HG03108 (cell line): ENCODE data around the gene FAM171A1.
"Not testable (repeated sequence)": the region's sequence is repeated elsewhere in the genome, so short reads cannot be mapped to it uniquely, and the experiment has no call there.

Source experiments
- ATAC-seq: cut with Tn5 transposase; IDR thresholded peaks from one replicate; pipeline ENCODE4 v1.9.1; 2021; ENCODE audit warnings: moderate library complexity; ENCODE audit not compliant: unreplicated experiment

FAM171A1 gene

DNA sequence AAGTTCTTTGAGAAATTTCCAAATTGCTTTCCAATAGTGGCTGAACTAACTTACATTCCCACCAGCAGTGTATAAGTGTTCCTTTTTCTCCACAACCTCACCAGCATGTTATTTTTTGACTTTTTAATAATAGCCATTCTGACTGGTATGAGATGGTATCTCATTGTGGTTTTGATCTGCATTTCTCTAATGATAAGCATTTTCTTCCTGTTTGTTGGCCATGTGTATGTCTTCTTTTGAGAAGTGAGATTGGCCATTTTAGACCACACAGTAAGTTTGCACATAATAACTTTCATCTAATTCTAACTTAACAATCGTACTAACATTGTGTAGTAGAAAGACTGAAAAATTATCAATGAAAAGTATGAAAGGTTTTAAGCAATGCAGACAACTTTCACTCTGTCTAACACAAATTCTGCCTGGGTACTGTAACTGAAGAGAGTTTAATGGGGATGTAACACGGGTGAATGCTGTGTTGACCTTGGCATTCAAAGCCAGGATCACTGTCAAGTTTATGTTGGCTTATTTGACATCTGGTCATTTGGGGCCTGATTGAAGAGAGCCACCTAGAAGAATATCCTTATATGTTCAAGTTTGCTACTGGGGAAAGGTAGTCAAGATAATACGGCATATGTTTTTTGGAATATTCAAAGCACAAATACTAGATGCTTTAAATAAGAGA lies 50.4 kb downstream of the FAM171A1 start:
- ATAC-seq: no peak

DNA sequence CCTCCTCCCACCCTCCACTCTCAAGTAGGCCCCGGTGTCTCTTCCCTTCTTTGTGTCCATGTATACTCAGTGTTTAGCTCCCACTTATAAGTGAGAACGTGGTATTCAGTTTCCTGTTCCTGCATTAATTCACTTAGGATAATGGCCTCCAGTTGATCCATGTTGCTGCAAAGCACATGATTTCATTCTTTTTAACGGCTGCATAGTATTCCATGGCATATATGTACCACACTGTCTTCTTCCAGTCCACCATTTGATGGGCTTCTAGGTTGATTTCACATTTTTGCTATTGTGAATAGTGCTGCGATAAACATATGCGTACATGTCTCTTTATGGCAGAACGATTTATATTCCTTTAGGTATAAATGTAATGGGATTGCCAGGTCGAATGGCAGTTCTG lies 51.0 kb downstream of the FAM171A1 start:
- ATAC-seq: no peak

DNA sequence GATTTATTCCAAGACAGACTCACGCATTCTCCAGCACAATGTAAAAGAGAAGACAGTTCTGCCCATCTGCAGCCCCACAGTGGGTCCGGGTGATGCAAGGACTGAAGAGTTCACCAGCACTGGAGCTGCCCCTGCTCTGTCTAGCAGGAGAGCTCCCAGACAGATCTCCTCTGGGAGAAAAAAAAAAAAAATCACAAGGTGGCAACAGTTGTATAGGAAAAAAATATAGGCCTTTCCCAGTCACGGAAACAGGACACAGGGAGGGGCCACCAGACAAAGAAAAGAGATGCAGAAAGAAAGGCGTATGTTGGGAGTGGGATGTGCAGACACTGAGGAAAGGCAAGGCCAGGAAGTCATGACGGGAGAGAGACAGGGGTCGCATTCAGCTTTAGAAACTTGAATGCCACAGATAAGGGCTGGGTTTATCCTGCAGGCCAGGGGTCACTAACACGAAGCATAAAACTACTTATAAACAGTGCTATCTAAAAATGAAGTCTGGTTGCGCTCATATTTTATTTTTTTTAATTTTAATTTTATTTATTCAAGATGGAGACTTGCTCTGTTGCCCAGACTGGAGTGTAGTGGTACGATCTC lies 54.1 kb downstream of the FAM171A1 start:
- no peak for ATAC-seq

DNA sequence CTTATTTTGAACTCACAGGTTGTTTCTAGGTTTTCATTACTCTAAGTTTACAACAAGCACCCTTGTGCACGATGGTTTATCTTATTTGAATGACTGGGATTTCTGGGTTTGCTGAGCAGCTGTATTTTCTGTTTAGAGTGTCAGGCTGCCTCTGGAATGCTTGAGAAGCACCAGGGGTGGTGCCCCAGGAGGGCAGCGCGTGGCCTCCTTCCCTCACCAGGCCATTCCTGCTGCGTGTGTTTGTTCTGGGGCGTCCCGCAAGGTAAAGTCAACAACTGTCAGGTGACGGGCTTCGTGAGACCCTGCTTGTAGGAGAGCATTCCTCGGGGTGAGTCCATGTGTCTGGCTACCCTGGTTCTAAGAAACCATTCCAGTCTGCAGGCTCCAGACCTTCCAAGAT lies 54.9 kb downstream of the FAM171A1 start:
- no peak for ATAC-seq

DNA sequence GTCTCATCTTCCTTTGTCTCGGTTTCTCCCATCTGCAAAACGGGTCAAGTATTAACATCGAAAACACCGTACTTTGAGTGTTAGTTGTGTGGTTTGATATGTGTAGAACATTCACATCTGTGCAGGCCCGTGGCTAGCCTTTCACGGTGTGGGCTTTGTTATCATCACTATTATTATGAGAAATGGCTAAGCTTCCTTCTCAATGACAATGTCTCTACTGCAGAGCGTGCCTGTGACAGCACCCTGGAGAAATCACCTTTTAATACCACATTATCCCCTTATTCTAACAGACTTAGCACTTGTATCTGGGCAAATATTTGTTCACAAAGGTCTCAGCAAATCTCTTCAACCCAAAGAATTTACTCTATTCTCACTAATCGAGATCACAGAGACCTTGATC lies 55.8 kb downstream of the FAM171A1 start:
- no peak for ATAC-seq

DNA sequence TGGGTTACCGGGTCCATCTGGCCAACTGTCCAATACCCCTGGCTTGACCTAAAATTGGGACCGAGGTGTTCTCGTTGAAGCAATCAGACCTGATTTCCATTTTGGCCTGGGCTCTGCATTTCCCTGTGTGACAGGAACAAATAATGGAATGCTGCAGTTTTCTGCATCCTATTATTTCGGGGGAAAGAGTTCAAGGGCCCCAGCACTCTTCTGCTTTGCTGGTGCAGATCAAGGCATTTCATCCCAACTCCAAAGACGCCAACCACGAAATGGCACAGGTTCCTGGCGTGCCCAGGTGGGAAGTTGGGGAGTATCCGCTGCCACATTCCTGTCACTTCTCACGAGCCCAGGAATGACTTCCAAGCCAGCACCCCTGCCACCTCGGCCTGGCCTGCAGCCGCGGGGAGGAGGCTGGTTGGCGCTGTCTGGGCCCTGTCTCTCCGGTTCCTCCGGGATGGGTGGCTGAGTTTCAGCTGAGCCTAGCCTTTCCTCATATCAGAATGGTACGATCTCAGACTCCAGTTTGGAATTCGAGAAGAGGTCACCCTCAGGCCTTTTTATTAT lies 56.5 kb downstream of the FAM171A1 start:
- ATAC-seq: no peak

DNA sequence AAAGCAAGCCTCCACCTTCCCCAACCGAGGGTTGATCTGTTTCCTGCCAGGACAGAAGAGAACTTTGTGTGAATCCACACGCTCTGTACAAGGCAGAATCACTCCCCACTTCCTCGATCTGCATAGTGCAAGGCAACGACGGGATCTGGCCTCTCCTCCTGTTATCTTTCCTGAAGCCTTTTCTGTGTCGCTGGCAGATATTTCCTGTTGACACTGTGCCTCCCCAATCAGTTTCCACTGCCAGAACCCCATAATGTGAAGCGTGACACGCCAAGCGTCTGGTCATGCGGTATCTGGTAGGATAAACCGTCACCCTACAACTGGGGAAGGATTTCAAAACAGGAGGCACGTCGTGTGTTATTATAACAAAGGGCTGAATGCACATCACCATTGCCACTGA lies 57.2 kb downstream of the FAM171A1 start:
- no peak for ATAC-seq

DNA sequence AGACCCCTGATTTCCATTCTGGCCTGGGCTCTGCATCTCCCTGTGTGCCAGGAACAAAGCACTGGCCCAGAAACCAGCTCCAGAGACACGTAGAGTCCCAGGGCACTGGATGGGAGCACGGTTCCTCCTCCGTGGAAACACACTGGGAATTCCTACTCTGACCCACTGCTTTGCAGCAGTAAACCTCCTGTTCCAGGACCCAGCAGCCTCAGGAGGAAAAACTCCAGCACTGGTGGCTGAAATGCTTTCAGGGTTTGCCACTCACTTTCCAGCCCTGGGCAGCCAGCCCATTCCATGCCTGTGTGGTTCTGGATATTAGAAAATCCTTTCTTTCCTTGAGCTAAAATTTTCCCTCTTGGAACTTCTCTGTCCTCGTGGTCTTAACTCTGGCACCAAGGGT lies 58.0 kb downstream of the FAM171A1 start:
- no peak for ATAC-seq

DNA sequence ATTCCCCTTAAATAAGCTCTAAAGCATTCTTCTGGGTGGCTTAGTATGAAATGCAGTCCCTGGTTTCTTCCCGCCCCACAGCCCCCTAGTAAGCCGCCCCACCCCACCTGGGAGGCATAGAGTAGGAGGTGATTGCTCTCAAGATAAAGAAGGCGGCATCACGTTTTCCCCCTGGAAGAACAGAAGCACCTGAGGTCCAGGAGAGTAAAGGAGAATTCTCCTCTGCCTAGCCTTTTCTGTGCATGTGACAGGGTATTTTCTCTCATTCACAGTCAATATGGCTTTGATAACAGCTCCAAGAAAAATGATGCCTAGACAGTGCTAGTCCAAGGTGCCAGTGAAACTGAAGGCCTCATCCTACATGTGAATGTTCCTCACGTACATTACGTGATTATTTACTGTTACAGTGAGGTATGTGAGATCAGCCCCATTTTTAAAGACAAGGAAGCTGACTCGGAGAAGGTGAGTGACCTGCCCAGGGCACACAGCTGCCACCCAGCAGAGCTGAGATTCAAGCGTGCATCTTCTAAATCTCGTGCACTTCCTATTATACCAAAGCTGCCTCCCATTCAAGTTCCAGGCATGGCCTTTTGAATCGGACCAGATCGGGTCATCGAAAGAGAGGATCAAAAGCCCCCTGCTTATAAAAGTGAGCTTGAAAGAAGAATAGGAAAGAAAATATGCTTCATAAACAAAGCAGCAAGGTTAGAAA lies 59.4 kb downstream of the FAM171A1 start:
- no peak for ATAC-seq

DNA sequence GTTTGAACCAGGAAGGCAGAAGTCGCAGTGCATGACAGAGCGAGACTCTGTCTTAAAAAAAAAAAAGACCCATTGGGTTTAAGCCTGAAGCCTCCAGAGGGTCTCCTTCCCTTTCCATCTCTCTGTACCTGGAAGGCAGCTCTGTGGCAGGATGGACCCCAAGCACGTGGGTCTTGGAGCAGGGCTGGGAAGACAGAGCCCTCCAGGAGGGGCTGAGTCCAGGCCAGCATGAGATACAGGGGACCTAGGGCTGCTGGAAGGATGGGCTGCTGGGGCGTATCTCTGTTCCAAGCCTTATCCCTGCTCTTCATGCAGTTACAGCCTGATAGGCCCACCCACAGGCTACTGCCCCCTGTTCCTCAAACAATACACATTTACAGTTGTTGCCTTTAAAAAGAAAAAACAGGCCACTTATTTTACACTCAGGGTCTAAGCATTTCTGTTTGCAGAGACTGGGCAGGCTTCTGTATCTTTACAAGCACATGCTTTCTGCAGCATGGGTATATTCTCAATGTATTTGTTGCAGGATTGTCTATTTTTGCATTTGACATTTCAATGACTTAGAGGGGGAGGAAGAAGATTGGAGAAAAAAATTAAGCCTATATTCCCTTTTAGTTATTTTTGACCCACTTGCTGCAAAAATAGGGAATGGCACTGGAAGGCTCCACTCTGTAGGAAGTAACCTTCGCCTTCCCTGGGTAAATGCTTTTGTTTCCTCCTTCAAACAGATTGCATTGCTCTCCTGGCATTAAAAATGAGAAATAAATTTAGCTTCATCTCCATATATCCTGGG lies 60.1 kb downstream of the FAM171A1 start:
- ATAC-seq: no peak

DNA sequence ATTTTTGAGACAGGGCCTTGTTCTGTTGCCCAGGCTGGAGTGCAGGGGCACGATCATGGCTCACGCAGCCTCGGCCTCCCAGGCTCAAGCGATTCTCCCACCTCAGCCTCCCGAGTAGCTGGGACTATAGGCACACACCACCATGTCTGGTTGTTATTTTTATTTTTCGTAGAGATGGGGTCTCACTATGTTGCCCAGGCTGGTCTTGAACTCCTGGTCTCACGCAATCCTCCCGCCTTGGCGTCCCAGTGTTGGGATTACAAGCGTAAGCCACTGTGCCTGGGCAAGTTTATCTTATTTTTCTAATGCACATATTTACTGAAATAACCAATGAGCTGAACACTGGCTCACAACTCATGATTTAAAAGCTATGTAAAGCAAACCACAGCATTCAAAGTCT lies 61.9 kb downstream of the FAM171A1 start:
- no peak for ATAC-seq

DNA sequence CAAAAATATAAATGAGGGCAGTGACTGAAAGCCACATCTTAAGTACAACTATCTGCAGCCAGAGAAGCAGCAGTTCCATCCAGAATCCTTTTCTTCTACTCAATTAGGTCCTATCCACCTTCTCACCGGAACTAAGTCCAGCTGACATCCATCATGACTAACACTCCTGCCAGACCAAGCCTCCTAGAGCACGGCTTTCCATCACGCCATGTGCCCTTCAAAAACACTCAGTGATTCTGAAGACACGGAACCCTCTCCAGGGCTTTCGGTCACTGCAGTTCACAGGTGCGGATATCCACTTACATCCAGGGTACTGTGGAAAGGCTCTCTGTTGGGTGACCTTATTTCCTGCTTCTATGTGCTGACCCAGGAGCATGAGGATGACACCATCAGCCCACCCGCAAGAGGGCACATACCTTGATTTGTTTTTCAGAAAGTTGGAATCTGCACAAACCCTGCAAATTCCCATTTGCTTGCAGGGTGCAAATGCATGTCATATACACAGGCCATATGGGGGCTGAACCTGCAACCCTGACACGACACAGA lies 64.3 kb downstream of the FAM171A1 start:
- ATAC-seq: no peak

DNA sequence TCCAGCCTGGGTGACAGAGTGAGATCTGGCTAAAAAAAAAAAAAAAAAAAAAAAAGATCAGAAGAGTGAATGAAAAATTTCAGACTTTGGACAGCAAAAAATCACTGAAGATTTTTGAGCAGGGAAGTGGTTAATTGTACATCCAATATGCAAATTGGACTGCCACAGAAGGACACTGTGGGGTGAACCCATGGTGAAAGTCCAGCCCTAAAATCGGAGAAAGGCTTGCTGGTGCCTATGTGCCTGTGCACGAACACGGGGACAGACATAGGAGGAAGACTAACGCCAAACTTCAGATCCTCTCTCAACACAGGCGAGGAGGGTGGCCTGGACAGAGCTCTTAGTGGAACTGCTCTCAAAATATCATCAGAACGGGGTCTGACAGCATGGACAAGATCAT lies 65.5 kb downstream of the FAM171A1 start:
- ATAC-seq: no peak

DNA sequence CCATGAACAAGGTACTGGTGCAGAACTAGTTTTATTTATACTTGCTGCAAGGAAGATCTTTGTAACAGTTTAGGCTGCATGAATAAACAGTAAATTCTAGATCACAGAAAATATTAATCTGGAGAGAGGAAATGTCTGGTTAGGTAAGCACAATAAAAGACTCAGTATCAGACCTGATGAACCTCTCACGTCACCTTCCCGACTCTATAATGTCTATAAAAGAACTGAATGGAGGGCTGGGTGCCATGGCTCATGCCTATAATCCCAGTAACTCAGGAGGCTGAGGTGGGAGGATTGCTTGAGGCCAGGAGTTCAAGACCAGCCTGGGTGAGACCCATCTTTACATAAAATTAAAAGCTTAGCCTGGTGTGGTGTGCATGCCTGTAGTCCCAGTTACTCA lies 65.9 kb downstream of the FAM171A1 start:
- no peak for ATAC-seq

DNA sequence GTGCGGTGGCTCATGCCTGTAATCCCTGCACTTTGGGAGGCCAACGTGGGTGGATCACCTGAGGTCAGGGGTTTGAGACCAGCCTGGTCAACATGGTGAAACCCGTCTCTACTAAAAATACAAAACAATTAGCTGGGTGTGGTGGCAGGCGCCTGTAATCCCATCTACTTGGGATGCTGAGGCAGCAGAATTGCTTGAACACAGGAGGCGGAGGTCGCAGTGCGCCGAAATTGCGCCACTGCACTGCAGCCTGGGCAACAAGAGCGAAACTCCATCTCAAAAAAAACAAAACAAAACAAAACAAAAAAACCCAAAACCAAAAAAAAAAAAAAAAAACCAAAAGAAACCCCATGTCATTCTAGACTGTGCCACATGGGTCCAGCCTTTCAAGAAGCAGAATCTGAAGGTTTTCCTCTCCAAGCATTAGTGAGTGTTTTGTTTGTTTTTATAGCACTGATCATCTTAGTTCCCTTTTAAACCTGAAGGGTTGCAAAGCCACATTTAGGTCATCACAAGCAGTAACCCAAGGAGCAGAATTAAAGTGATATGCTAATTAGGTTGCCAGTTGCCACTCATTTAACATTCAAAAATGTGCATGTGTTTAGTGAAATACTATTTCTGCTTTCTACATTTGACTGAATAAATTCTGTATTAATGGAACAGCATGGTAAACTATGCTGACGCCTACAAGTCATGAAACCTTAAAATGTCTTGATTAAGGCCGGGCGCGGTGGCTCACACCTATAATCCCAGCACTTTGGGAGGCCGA lies 68.7 kb downstream of the FAM171A1 start:
- not testable (repeated sequence) for ATAC-seq

DNA sequence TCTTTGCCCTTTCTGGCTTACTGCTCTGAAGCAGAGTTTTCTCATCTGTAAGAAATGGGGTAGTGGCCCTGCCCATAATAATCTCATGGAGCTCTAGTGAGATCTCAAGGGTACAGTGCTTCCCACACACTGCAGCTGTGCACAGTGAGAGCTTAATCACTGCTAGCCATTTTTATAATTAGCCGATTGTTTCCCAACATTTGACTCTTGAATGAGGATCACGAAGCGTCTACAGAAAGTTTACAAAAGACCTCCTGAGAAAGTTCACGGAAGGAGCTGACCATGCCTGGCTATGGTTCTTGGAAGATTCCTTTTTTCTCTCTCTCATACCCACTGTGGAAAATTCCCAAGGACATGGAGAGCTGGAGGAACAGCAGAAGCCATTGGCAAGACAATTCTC lies 70.4 kb downstream of the FAM171A1 start:
- ATAC-seq: no peak

DNA sequence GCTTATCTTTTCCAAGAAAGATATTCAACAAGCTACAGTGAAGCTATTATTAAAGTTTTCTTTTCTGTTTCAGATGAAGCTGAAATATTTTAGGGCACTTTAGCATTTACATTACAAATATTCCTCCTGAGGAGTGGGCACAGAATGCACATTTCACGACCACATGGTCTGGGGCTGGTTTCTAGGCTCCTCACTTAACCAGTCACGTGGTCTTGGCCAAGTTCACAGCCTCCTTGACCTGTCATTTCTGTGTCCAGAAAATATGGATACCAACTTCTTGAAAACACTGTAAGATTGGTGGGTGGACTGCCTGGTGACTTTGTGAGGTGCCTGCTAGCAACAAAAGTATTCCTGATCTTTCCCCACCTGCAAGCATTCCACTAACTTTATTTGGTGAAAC lies 70.9 kb downstream of the FAM171A1 start:
- no peak for ATAC-seq

DNA sequence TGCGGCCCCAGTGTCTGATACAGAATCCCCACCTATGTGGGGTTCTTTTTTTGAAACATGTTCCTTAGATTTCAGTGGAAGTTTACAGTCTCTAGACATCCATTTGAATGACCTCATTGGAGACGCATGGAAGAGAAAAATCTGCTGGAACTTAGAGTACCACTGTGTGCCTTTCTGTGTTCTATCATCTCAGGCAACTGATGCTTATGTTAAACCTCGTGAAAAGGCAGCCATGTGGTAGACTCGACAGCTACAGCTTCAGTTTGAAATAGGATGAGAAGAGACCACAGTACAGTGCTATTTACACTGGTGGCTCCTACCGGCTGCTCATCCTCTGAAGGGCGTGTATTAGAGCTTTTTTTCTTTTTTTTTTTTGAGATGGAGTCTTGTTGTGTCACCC lies 74.4 kb downstream of the FAM171A1 start:
- ATAC-seq: no peak

DNA sequence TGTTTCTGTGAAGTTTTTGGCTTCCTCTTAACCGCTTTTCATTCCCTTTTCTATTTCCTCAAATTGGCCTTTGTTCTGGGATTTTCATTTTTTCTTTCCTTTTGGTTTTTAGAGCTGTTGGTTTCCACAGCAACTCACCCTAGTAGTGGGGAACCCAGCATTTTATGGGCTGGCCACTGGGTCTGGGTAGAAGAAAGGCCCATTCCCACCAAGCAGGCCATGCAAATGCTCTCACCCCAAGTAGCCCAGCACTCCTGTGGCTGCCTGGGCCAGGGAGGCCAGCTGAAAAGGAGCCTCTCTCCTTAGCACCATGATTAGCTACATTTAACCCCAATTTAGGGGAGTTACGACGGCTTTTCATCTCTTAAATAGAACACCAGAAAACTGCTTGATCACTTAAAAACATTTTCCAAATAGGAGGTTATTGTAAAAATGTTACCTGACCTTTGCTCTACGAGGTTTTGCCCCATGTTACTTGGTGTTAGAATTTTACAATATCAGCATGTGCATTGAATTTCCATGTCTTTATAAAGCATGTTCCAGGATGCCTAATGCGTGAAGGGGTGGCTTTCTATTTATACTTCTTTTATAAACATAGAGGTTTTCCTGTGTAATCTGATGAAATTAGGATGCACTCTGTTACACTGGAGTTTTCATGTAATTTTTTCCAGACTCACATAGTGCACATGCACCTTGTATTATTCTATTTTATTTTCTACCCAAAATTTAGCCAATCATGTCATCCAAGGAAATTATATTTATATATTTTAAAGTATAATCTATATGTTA lies 75.4 kb downstream of the FAM171A1 start:
- ATAC-seq: no peak
